Chondrocyte (in vitro differentiated cells): ENCODE data around the gene TMPRSS5. TPM values are rescaled to one million over a fixed set of nuclear protein-coding genes. Genes with fewer than 3 reads are reported as not detected.

Experiments
- DNase-seq: peaks from one replicate; pipeline ENCODE4 v3.0.0; 2021; ENCODE audit warnings: mixed read lengths, low spot score
- H3K27ac Mint-ChIP-seq: one replicate; pipeline ENCODE4 v1.8.0; 2021; ENCODE audit warnings: mild to moderate bottlenecking, moderate library complexity, mixed read lengths; ENCODE audit not compliant: unreplicated experiment
- H3K27me3 Mint-ChIP-seq: 2 replicates; pipeline ENCODE4 v1.8.0; 2021; ENCODE audit warnings: low read depth, mixed read lengths
- H3K36me3 Mint-ChIP-seq: 2 replicates; pipeline ENCODE4 v1.8.0; 2021; ENCODE audit warnings: low read depth, mixed read lengths
- H3K4me1 Mint-ChIP-seq: 2 replicates; pipeline ENCODE4 v1.8.0; 2021; ENCODE audit warnings: low read depth, mild to moderate bottlenecking, mixed read lengths
- H3K4me3 Mint-ChIP-seq: one replicate; pipeline ENCODE4 v1.8.0; 2021; ENCODE audit warnings: mild to moderate bottlenecking, moderate library complexity, mixed read lengths; ENCODE audit not compliant: unreplicated experiment
- H3K9me3 Mint-ChIP-seq: 2 replicates; pipeline ENCODE4 v1.8.0; 2021; ENCODE audit warnings: low read depth, mixed read lengths
- CTCF ChIP-seq: fragments of 200-600 bp; sonication (generic); IDR thresholded peaks from 2 replicates; pipeline ENCODE4 v1.5.0; 2021; ENCODE audit warnings: antibody characterized with exemption, mild to moderate bottlenecking, moderate library complexity
- total RNA-seq: library from RNA; stranded (reverse); gene quantifications from 3 replicates; pipeline ENCODE4 v1.2.1, GENCODE V29; 2021

Gene TMPRSS5
- total RNA-seq, 1 donor from 2014 or later: 0.37 TPM

- Mint-ChIP-seq H3K27me3 (peaks cover 3% of the 10 kb centered on the region), H3K4me1 (peaks cover 24% of the 10 kb centered on the region), H3K4me3 (no peak overlapping the region), H3K27ac (no peak overlapping the region), H3K9me3 (peaks cover 36% of the 10 kb centered on the region), H3K36me3 (peaks cover 12% of the 10 kb centered on the region)
- no peak for TF ChIP-seq CTCF
- no peak for DNase-seq
These were observed 41.8 kb downstream of the TMPRSS5 start for GRCh38 chr11:113664069-113664980.

GRCh38 chr11:113663567-113663966, 42.5 kb downstream of the TMPRSS5 start:
- TF ChIP-seq CTCF: no peak
- Mint-ChIP-seq H3K27me3 (peaks cover 3% of the 10 kb centered on the region), H3K4me1 (peaks cover 20% of the 10 kb centered on the region)

GRCh38 chr11:113655771-113656170, 50.3 kb downstream of the TMPRSS5 start:
- H3K36me3 Mint-ChIP-seq: peaks cover 4% of the 10 kb centered on the region
- H3K27ac Mint-ChIP-seq: no peak overlapping the region
- H3K4me1 Mint-ChIP-seq: no peaks in the 10 kb centered on the region
- H3K27me3 Mint-ChIP-seq: peaks cover 24% of the 10 kb centered on the region
- H3K9me3 Mint-ChIP-seq: peaks cover 5% of the 10 kb centered on the region
- no peak for DNase-seq
- H3K4me3 Mint-ChIP-seq: no peak overlapping the region
- TF ChIP-seq CTCF: no peak

More at GRCh38 chr11:113663567-113663966, 42.5 kb downstream of the TMPRSS5 start:
- DNase-seq: no peak
- H3K9me3 Mint-ChIP-seq: peaks cover 31% of the 10 kb centered on the region
- H3K36me3 Mint-ChIP-seq: peaks cover 9% of the 10 kb centered on the region
- peak overlapping the region; percentile 77 for H3K27ac Mint-ChIP-seq
- H3K4me3 Mint-ChIP-seq: no peak overlapping the region

GRCh38 chr11:113651023-113651422, 55.1 kb downstream of the TMPRSS5 start:
- no peaks in the 10 kb centered on the region for H3K4me1 Mint-ChIP-seq

More at GRCh38 chr11:113651023-113651422, 55.1 kb downstream of the TMPRSS5 start:
- TF ChIP-seq CTCF: no peak
- no peak for DNase-seq
- Mint-ChIP-seq H3K27me3 (peaks cover 25% of the 10 kb centered on the region), H3K36me3 (no peaks in the 10 kb centered on the region), H3K9me3 (peaks cover 5% of the 10 kb centered on the region), H3K4me3 (no peak overlapping the region), H3K27ac (no peak overlapping the region)
